ENCODE results near the gene NXN.
"Not testable (repeated sequence)": the region's sequence is repeated elsewhere in the genome, so short reads cannot be mapped to it uniquely, and the experiment has no call there.

NXN gene

GRCh38 chr17:953767-954166 is 25.8 kb downstream of the NXN start:
- no peak for DNase-seq (ENCODE audit: low read depth, low spot score)

- not testable (repeated sequence) for DNase-seq (ENCODE audit: low read depth, low spot score)
Measured at GRCh38 chr17:952592-952991, 27.0 kb downstream of the NXN start.

DNA sequence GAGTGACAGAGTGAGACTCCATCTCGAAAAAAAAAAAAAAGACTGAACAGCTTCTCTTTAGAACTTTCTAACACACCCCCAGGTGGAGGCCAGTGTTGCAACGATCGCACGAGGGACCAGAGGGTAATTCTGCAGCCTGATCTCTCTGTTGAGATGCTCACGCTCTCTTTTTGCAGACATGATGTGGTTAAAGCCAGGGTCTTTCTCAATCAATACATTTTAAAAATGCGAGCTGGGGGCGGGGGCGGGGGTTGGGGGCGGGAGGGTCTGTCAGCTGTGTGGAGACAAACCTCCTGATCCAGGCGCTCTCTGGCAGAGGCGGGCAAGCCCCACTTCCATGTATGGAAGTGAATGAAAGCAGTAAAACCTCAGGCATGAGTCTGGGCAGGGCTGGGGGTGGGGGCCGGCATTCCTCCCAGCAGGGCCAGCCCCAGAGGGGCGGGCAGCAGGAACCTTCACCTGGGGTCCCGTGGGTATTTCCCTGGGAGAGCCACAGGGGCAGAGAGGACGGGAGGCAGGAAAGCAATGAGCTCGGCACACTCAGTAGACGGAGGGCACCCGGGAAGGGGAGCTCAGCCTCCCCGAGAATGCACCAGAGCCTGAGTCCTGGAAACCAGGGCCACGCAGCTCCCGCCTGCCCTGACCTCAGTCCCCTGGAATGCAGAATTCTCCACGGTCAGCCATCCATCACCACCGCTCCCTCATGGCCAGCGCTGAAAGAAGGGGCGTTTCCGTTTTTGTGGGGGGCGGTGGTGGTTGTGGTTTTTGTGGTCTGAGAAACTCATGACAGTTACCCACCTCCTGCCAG is 28.0 kb downstream of the NXN start:
- DNase-seq (ENCODE audit: low read depth, low spot score), result no peak

DNA sequence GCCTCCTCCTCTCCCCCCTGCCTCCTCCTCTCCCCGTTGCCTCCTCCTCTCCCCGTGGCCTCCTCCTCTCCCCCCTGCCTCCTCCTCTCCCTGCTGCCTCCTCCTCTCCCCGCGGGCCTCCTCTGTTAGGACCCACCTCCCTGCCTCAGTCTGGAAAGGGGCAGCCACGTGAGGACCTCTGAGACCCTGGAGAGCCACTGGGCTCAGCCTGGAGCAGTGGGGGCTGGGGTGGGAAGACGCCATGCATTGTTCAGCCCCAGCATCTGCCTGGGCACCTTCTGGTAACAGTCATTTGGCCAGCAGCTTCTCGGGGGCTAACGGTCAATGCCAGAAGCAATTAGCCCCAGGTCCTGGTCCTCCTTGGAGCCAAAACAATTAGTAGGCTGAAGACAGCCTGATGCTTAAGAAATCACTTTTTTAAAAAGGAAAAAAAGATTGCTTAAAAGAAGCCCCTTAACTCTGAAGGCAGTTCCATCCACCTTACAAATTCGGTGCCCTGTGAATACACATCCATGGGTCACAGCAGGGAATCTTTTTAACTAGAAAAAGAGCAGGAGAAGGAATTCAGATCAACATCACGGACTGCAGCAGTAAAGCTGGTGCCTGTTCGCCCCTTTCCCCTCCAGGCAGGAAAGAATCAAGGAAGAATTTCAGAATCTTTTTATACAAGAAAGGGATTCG is 29.8 kb downstream of the NXN start:
- DNase-seq (ENCODE audit: low read depth, low spot score), result no peak

- DNase-seq (ENCODE audit: low read depth, low spot score), result no peak
Measured at GRCh38 chr17:948284-948852, 31.2 kb downstream of the NXN start.

GRCh38 chr17:946510-947236 is 32.9 kb downstream of the NXN start:
- no peak for DNase-seq (ENCODE audit: low read depth, low spot score)

DNA sequence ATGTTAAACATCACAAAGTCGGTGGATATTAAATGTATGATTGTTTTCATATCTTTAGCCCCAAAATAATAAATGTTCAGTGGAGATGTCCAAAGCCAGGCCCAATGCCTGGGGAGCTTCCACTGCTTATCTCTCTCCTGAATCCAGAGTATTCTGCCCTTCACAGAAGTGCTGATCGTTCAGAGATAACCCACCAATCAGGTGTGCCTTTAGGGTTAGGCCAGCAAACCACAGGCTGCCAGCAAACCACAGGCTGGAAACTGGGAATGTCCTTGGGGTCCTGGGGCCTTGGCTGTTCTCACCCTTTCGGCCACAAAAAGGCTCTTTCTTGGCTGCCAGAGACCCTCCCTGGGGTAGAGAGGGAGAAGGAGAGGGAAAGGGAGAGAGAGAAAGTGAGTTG is 33.9 kb downstream of the NXN start:
- DNase-seq (ENCODE audit: low read depth, low spot score), result no peak

DNA sequence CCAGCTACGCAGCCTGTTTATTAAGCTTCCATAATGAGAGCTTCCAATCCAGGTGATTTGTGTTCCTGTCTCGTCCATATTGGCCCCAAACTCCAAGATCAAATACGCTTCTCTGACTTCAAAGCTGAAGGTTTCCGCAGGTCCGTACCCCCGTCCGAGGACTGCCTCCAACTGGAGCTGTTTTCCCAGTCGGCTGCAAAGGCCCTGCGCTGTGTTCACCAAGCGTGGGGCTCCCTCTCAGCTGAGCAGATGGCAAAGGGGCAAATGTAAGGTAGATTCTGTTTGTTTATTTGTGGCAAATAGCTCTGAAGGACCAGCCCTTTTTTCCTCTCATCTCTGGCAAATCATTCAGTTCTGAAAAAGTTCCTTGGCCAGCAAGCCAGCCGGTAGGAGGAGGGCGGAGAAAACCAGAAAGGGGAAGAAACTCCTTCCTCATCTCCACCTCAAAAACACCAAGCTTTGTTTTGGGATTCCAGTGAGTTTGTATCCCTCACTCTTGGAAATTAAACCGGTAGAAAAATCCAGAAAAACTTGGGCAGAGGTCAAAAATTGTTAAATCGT is 35.2 kb downstream of the NXN start:
- DNase-seq (ENCODE audit: low read depth, low spot score), result no peak

- DNase-seq (ENCODE audit: low read depth, low spot score), result no peak
Measured at GRCh38 chr17:935485-935884, 44.1 kb downstream of the NXN start.

- DNase-seq (ENCODE audit: low read depth, low spot score), result no peak
Measured at GRCh38 chr17:933312-934073, 46.1 kb downstream of the NXN start.

DNA sequence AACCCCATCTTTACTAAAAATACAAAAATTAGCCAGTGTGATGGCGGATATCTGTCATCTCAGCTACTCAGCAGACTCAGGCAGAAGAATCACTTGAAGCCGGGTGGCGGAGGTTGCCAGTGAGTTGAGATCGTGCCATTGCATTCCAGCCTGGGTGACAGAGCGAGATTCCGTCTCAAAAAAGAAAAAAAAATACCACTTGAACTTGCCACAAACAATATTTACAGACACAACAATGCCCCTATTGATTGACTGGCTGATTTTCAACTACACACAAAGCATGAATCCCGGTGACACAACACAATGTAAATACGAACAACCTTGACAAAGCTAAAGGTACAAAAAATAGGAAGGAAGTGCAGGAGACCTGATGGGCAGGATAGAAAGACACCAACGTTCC is 49.3 kb downstream of the NXN start:
- no peak for DNase-seq (ENCODE audit: low read depth, low spot score)

DNA sequence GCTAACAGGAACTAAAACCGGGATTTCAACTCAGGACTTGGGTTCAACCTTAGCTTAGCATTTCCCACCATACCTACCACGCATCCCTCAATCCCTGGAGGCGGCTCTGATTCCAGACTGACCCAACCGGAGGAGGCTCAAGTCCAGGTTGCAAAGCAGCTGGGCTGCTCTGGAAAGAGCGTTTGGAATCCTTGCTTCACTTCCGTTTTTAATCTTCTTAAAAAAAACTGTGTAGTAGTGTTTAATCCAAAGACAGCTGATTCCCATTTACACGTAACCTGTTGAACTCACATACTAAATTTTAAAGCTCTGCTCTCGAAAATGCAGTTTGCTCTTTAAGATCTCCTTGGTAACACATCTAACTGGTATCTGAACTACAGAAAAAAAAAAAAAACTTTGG is 50.0 kb downstream of the NXN start:
- no peak for DNase-seq (ENCODE audit: low read depth, low spot score)

- no peak for DNase-seq (ENCODE audit: low read depth, low spot score)
Measured at GRCh38 chr17:927611-928461, 51.7 kb downstream of the NXN start.

GRCh38 chr17:925817-926216 is 53.8 kb downstream of the NXN start:
- no peak for DNase-seq (ENCODE audit: low read depth, low spot score)

DNA sequence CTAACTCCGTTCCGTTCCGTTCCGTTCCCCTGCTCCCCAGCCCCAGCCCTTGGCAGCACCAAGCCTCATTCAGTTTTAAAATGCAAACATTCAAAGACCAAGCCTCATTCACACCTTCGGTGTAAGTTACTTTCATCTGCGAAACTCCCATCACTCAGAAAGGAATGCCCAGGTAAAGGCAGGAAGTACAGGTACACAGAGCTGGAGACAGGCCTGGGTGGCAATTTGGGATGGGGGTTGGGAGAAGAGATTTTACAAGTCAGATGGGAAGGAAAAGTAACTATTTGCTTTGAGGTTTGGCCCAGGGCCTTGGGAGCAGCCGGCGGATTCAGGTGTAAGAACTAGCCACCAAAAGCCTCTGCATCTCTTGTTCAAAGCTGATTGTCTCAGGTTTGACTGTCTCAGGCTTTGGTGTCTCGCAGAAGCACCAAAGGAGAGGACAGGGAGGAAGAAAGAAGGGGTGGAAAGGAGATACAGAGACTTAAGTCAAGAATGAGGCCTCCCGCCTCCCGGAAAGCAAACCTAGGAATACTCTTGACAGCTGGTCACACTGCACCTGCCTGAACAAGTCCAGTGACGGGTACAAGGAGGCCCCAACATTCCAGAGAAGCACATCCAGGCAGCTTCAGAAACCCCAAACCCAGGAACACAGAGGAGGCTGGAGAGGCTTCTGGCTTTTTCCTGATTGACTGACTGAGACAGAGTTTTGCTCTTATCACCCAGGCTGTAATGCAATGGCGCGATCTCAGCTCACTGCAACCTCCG is 54.7 kb downstream of the NXN start:
- DNase-seq (ENCODE audit: low read depth, low spot score), result no peak

- DNase-seq (ENCODE audit: low read depth, low spot score), result not testable (repeated sequence)
Measured at GRCh38 chr17:924306-924705, 55.3 kb downstream of the NXN start.

GRCh38 chr17:923633-924032 is 55.9 kb downstream of the NXN start:
- DNase-seq (ENCODE audit: low read depth, low spot score), result no peak

- DNase-seq (ENCODE audit: low read depth, low spot score), result no peak
Measured at GRCh38 chr17:921161-921560, 58.4 kb downstream of the NXN start.

- DNase-seq (ENCODE audit: low read depth, low spot score), result no peak
Measured at GRCh38 chr17:920190-920589, 59.4 kb downstream of the NXN start.
